ENCODE measurements around the gene NOC2L. TPM values are rescaled to one million over a fixed set of nuclear protein-coding genes. Genes with fewer than 3 reads are reported as not detected.

Gene NOC2L
- polyA plus RNA-seq, 1 donor (not counting 4 experiments of a cell fraction or from before 2014, with no cell fraction given): 51.8 TPM

- H3K9me3 ChIP-seq (ENCODE audit: control insufficient read depth, low read depth, low read length): no peaks in the 10 kb centered on the region
- dilution Hi-C loops (cut with MboI; ENCODE audit: extremely low pct_ligation_motif_present, low sequenced_read_pairs): no loop called here
- TF ChIP-seq EZH2 (IDR thresholded peaks at IDR 0.05; ENCODE audit: low read length) (peak; percentile 97), CTCF (optimal IDR thresholded peaks at IDR 0.05 in 1 of 3, IDR thresholded peaks at IDR 0.05 in 1 of 3, conservative IDR thresholded peaks at IDR 0.05 in 1 of 3; ENCODE audit: extremely low read depth in 1 of 3, insufficient read depth in 2 of 3, low read length in 3 of 3) (no peak)
- H3K79me2 ChIP-seq (ENCODE audit: control insufficient read depth, insufficient read depth, low read length): no peaks in the 10 kb centered on the region
- DNase-seq (ENCODE audit: low read depth, low spot score) (no peak), FAIRE-seq (no peak)
- H4K20me1 ChIP-seq (ENCODE audit: control insufficient read depth, extremely low read depth, insufficient read depth, low read length): no peaks in the 10 kb centered on the region
- H3K27me3 ChIP-seq (ENCODE audit: control insufficient read depth, extremely low read depth, insufficient read depth, low read length): peaks cover 79% of the 10 kb centered on the region
- H3K9ac ChIP-seq (ENCODE audit: control insufficient read depth, extremely low read depth, insufficient read depth, low read length): no peak overlapping the region
- H3K4me2 ChIP-seq (ENCODE audit: control insufficient read depth, extremely low read depth, insufficient read depth, low read depth, low read length): no peak overlapping the region
- no peak overlapping the region for H3K27ac ChIP-seq (ENCODE audit: control insufficient read depth, insufficient read depth, low read length)
- no peaks in the 10 kb centered on the region for H3K36me3 ChIP-seq (ENCODE audit: control insufficient read depth in 2 of 2, extremely low read depth in 1 of 2, insufficient read depth in 2 of 2, low read length in 2 of 2)
- H3K4me1 ChIP-seq (ENCODE audit: control insufficient read depth, extremely low read depth, insufficient read depth, low read length): no peaks in the 10 kb centered on the region
- H2AFZ ChIP-seq (ENCODE audit: control insufficient read depth, low read length): no peak overlapping the region
- no peaks in the 10 kb centered on the region for H3K9me1 ChIP-seq (ENCODE audit: control insufficient read depth, extremely low read depth, insufficient read depth, low read length)
- H3K4me3 ChIP-seq (ENCODE audit: control insufficient read depth in 2 of 3, extremely low read depth in 1 of 3, insufficient read depth in 2 of 3, low read depth in 1 of 3, low read length in 3 of 3): no peak overlapping the region
These were observed 23.9 kb downstream of the NOC2L start for GRCh38 chr1:934991-935750.

GRCh38 chr1:933603-933940, 25.5 kb downstream of the NOC2L start:
- Histone ChIP-seq H4K20me1 (ENCODE audit: control insufficient read depth, extremely low read depth, insufficient read depth, low read length) (no peaks in the 10 kb centered on the region), H3K27me3 (ENCODE audit: control insufficient read depth, extremely low read depth, insufficient read depth, low read length) (peaks cover 79% of the 10 kb centered on the region), H3K9ac (ENCODE audit: control insufficient read depth, extremely low read depth, insufficient read depth, low read length) (no peak overlapping the region), H3K4me2 (ENCODE audit: control insufficient read depth, extremely low read depth, insufficient read depth, low read depth, low read length) (no peak overlapping the region), H3K36me3 (ENCODE audit: control insufficient read depth in 2 of 2, extremely low read depth in 1 of 2, insufficient read depth in 2 of 2, low read length in 2 of 2) (no peaks in the 10 kb centered on the region), H2AFZ (ENCODE audit: control insufficient read depth, low read length) (no peak overlapping the region), H3K4me3 (ENCODE audit: control insufficient read depth in 2 of 3, extremely low read depth in 1 of 3, insufficient read depth in 2 of 3, low read depth in 1 of 3, low read length in 3 of 3) (no peak overlapping the region), H3K79me2 (ENCODE audit: control insufficient read depth, insufficient read depth, low read length) (no peaks in the 10 kb centered on the region), H3K9me1 (ENCODE audit: control insufficient read depth, extremely low read depth, insufficient read depth, low read length) (no peaks in the 10 kb centered on the region), H3K4me1 (ENCODE audit: control insufficient read depth, extremely low read depth, insufficient read depth, low read length) (no peaks in the 10 kb centered on the region), H3K9me3 (ENCODE audit: control insufficient read depth, low read depth, low read length) (no peaks in the 10 kb centered on the region), H3K27ac (ENCODE audit: control insufficient read depth, insufficient read depth, low read length) (no peak overlapping the region)
- dilution Hi-C loops (cut with MboI; ENCODE audit: extremely low pct_ligation_motif_present, low sequenced_read_pairs): no loop called here
- FAIRE-seq (no peak), DNase-seq (ENCODE audit: low read depth, low spot score) (no peak)
- TF ChIP-seq EZH2 (IDR thresholded peaks at IDR 0.05; ENCODE audit: low read length): no peak
- no peak for TF ChIP-seq CTCF (optimal IDR thresholded peaks at IDR 0.05 in 1 of 3, IDR thresholded peaks at IDR 0.05 in 1 of 3, conservative IDR thresholded peaks at IDR 0.05 in 1 of 3; ENCODE audit: extremely low read depth in 1 of 3, insufficient read depth in 2 of 3, low read length in 3 of 3)

Measured in keratinocyte (primary cell).